Skin of body (tissue), 2 donors: ENCODE results near the gene ZNF30. TPM values are rescaled to one million over a fixed set of nuclear protein-coding genes. Genes with fewer than 3 reads are reported as not detected.
"Not testable (repeated sequence)": the region's sequence is repeated elsewhere in the genome, so short reads cannot be mapped to it uniquely, and the experiment has no call there.

Experiments used
- DNase-seq: peaks from one replicate; lab custom pipeline; 2025; lab: John Stamatoyannopoulos, UW
- total RNA-seq: library from RNA; depleted of rRNA; stranded (reverse); fragments of >200 nt; gene quantifications from one replicate; pipeline ENCODE4 v1.2.3, GENCODE V29; 2014

ZNF30 gene
- total RNA-seq, 1 donor from 2014 or later = 3.2 TPM

- no peak for DNase-seq
Observed at GRCh38 chr19:34960103-34960805, 33.6 kb downstream of the ZNF30 start.

- DNase-seq = no peak
Observed at GRCh38 chr19:34960940-34961679, 34.4 kb downstream of the ZNF30 start.

- no peak for DNase-seq
Observed at GRCh38 chr19:34961775-34962686, 35.3 kb downstream of the ZNF30 start.

- DNase-seq = no peak
Observed at GRCh38 chr19:34962687-34963572, 36.2 kb downstream of the ZNF30 start.

GRCh38 chr19:34963573-34964406, 37.1 kb downstream of the ZNF30 start, which contains the start of gene ZNF792:
Gene ZNF792 (minus strand): TSS chr19:34964229. CDS start chr19:34963662, 567 bp downstream.
- no peak for DNase-seq

GRCh38 chr19:34964598-34964997, 37.9 kb downstream of the ZNF30 start:
- no peak for DNase-seq

GRCh38 chr19:34965505-34965904, 38.8 kb downstream of the ZNF30 start:
- DNase-seq = not testable (repeated sequence)

GRCh38 chr19:34967551-34967950, 40.8 kb downstream of the ZNF30 start:
- no peak for DNase-seq

GRCh38 chr19:34969721-34970120, 43.0 kb downstream of the ZNF30 start:
- no peak for DNase-seq

GRCh38 chr19:34970185-34970780, 43.6 kb downstream of the ZNF30 start:
- DNase-seq = not testable (repeated sequence)

- DNase-seq = no peak
Observed at GRCh38 chr19:34972163-34972705, 45.5 kb downstream of the ZNF30 start.

- DNase-seq = no peak
Observed at GRCh38 chr19:34974646-34975045, 47.9 kb downstream of the ZNF30 start.

- no peak for DNase-seq
Observed at GRCh38 chr19:34975056-34975455, 48.4 kb downstream of the ZNF30 start.

GRCh38 chr19:34976611-34977010, 49.9 kb downstream of the ZNF30 start:
- DNase-seq = no peak

- no peak for DNase-seq
Observed at GRCh38 chr19:34979819-34980640, 53.3 kb downstream of the ZNF30 start.

GRCh38 chr19:34982275-34982674, 55.6 kb downstream of the ZNF30 start:
- no peak for DNase-seq

GRCh38 chr19:34983786-34984185, 57.1 kb downstream of the ZNF30 start:
- no peak for DNase-seq

GRCh38 chr19:34984287-34984686, 57.6 kb downstream of the ZNF30 start:
- no peak for DNase-seq
